CD4-positive, alpha-beta T cell treated with Interleukin-15 for 4 hours (primary cell): Measurements from ENCODE around the gene RPTOR.
"Not testable (repeated sequence)": the region's sequence is repeated elsewhere in the genome, so short reads cannot be mapped to it uniquely, and the experiment has no call there.

Source experiments
- DNase-seq: peaks from one replicate; pipeline ENCODE4 v3.0.0-alpha.2; 2020; ENCODE audit warnings: low spot score

RPTOR gene

DNA sequence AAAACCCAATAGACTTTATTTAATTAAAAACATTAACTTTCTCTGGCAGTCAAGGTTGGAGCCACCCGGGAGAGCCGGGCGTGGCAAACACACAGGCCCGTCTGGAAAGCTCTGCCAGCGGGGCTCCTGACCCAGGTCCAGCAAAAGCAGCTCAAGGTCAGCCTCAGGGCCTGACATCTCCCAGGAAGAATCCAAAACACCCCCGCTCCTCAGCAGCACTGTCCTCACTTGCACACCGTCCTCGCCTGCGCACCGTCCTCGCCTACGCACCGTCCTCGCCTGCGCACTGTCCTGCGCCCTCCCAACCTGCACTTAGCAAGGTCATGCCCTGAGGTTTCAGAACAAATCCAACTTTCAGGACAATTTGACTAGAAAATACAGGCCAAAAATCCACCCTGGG lies 31.4 kb upstream of the RPTOR start:
- no peak for DNase-seq

DNA sequence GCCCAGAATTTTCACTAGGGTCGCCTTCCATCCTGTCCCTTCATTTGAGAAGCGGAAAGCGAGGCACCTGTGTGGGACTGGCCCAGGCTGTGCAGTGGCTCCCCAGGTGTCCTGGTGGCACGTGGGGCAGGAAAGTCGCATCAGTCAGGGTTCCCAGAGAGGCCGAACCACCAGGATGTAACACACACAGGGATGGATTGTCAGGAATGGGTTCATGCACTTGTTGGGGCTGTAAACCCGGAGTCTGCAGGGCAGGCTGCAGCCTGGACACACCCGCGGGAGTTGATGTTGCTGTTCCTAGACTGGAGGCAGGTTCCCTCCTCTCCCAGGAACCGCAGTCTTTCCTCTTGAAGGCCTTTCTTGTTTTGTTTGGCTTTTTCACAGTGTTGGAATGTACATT lies 30.7 kb upstream of the RPTOR start:
- DNase-seq = no peak

DNA sequence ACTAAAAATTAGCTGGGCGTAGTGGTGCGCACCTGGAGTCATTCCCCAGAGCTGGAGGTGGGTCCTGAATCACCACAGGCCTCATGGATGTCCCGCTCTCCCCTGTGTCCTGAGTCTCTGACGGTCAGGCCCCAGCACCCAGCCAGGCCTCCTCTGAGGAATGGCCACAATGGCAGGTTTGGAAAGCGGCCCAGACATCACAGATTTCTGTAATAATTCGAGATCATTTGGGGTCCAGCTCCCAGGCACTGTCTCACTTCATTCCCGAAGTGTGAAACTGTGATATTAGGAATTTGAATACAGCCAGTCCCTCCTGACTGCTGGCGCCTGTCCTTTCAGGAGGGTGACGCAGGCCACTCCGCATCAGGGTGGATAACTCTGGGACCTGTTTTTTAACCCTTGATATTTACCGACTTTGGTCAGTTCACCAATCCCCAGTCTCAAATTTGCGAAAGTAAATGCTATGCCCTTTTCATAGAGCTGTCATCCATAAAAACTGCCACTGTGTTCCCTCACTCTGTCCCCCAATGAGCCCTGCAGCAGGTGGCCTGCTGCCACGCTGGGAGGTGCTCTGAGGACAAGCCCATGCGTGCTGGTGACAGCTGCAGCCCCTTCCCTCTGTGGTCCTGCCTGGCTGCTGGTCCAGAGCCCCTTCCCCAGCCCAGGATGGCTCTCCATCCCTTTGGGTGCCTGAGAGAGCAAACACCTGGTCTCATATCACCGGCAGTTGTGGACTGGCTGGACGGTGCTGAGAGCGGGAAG lies 28.3 kb upstream of the RPTOR start:
- no peak for DNase-seq

- no peak for DNase-seq
Measured at GRCh38 chr17:80517641-80518040, 27.0 kb upstream of the RPTOR start.

DNA sequence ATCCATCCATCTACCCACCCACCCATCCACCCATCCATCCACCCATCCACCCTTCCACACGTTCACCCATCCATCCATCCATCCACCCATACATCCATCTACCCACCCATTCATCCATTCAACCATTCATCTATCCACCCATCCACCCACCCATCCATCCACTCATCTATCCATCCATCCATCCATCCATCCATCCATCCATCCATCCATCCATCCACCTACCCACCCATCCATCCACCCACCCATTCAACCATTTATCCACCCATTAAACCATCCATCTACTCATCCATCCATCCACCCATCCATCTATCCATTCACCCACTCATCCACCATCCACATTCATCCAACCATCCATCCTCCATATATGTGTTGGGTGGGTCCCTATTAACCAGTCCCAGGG lies 26.2 kb upstream of the RPTOR start:
- no peak for DNase-seq

DNA sequence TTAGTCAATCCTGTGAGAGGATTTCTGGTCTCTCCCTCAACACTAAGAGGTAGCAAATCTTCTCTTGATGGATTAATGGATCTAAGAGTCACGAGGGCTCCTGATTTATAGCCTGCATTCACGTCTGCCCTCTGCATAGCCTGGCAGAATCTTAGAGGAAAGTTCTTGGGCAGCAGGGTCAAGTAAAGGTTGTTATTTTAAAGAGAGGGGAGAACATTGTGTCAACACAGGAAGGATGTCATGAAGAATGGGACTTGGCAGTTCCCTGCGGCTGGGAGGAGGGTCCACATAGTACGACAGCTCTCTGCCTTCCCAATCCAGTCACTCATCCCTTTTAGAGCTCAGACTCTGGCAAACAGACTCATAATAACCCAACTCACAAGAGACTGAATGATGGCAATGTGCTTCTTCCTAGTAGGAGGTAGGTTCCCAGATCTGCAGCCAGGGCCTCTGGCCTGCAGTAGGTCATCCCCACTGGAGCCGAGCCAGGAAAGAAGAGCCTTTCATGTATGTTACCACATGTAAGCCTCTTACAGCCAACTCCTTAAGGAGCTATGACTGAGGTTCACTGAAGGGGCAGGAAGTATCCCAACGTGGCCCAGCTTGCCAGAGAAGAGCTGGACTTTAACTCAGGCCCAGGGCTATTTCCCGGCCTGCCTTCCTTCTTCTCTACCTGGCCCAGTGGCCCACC lies 25.4 kb upstream of the RPTOR start:
- DNase-seq = no peak

- no peak for DNase-seq
Measured at GRCh38 chr17:80520810-80521455, 23.7 kb upstream of the RPTOR start.

DNA sequence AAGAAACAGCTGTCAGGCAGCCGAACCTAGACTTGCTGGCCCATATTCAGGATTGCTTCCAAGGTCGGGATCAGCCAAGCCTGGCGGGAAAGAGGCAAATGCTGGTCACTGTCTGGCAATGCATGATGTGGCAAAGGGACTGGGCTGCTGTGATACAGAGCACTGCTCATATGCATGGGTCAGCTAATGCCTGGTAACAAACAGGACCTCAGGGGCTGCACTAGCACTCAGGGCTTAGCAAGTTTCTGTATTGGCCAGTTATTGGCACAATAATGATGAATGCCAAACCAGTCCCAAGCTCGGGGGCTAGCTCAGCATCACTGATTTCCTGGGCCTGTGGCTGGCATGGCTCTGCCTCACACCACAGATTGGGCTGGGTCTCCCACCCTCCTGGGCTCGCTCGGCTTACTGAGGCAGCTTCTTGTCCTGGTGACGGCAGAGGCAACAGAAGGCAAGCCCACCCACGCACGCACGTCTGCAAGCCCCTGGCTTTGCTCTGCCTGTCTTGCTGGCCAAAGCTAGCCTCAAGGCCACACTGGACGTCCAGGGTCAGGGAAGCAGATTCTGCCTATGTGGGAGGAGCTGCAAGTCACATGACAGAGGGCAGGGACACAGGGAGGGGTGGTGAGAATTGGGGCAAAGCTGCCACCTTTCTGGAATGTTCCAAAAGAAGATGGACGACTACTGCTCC lies 21.4 kb upstream of the RPTOR start:
- DNase-seq = no peak

DNA sequence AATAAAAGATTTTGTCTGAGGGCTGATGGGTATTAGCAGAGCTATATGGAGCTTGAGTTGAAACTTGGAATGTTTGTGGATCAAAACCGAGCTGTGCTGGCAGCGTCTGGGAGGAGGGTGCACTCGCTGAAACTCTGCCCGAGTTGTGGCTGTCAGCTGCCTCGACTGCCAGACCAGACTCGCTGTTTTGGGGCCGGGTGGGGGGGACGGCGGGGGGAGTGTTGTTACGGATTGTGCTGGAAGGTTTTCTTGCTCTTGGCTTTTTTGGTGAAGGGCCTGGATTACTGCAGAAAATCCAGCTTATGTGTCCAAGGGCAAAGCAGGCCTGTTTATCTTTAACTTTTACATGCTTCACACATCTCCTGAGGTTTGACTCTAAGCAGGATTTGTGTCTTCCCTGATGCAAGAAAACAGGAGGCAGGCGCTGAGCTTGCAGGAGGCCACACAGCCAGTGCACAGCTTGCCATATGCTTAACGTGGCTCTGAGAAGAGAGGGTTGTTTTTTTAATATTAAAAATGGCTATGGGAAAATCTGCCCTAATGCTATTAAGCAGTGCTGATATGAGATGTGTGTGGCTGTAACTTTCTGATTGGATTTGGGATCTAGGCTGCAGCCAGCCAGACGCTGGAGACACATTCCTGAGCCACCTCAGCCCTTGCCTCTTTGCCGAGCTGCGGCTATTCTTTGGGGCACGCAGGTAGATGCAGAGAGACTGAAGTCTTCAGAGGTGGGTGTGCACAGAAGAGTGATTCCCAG lies 20.5 kb upstream of the RPTOR start:
- DNase-seq = no peak

- DNase-seq = no peak
Measured at GRCh38 chr17:80526116-80526910, 18.3 kb upstream of the RPTOR start.

DNA sequence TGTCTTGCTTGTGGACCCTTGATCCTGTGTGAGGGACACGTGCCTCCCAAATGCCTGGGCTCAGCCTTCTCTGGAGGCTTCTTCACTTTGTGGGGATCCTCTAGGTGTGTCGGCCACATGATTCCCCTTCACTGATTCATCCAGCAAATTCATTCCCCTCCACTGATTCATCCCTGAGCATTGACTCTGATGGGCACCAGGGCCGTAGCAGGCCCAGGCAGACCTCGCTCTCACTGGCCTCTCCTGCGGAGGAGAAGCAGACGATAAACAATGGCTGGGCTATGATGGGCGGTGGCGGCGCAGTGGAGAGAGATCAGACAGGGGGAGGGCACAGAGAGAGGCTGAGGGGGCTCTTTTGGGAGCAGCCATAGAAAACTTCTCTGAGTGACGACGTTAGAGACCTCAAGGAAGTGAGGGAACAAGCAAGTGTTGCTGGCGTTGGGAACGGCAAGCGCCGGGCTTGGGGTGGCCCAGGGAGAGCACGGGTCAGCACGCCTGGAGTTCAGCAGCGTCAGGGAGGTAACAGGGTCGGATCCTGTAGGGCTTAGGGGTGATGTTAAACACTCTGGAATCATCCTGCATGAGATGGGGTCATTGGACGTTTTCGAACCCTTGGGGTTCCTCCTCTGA lies 17.5 kb upstream of the RPTOR start:
- DNase-seq = no peak

DNA sequence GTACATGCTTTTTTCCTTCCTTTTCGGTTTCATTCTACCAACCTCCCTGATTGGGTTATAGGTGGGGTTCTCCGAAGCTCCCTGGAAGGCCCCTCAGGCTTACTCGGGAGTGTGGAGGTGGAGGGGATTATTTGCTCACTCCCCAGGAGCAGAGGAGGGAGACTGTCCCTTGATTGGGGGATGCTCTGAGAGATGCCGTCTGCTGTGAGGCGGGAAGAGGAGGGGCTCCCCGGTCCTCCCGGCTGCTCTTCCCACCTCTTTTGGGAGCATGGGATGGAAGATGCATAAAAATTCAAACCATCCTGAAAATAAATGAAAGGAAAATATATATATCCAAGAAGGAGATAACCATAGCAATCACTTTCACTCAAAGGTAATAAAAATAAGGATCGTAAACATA lies 16.1 kb upstream of the RPTOR start:
- no peak for DNase-seq

- no peak for DNase-seq
Measured at GRCh38 chr17:80529104-80529903, 15.3 kb upstream of the RPTOR start.

DNA sequence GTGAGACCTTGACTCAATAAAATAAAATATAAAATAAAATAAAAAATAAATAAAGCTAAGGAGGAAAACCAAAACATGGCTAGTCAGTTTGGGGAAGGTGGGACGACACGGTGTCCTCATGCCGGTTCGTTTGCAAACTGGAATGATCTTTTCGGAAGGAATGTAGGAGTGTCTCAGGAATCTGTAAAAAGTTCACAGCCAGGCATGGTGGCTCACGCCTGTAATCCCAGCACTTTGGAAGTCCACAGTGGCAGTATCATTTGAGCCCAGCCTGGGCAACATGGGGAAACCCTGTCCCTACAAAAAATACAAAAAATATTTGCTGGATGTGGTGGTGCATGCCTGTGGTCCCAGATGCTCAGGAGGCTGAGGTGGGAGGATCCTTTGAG lies 14.7 kb upstream of the RPTOR start:
- no peak for DNase-seq

GRCh38 chr17:80531400-80531799 lies 13.2 kb upstream of the RPTOR start:
- DNase-seq = no peak

- DNase-seq = not testable (repeated sequence)
Measured at GRCh38 chr17:80537386-80537785, 7.3 kb upstream of the RPTOR start.

GRCh38 chr17:80538484-80538883 lies 6.2 kb upstream of the RPTOR start:
- no peak for DNase-seq

DNA sequence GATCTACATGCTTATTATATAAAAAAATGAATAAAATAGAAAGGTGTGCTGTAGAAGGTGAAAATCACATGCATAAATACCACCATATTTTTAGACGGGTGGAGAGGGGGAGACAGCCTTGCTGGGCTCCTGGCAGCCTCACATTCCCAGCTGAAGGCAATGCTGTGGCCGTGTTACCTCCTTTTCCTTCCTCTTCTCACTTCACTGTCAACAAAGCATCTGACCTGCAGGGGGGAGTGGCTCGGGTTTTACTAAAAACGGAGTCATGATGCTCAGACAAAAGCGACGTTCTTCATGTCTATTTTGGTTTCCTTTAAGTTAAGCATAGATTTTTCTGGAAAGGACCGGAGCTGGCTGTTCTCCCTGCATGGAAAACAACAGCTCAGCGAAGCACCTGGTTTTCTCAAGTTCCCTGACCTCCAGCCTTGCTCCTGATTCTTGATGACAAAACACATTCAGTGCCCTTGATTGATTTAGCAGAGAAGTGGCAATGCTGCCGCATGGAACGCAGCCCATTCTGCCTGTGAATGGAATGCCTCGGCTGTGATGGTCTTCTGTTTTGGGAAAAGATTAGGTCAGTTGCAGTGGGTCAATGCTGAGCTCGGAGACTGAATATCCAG lies 5.5 kb upstream of the RPTOR start:
- DNase-seq = no peak

GRCh38 chr17:80545499-80545826 lies 825 bp downstream of the RPTOR start:
- no peak for DNase-seq

GRCh38 chr17:80546267-80546666 lies 1.6 kb downstream of the RPTOR start:
- no peak for DNase-seq
